ENCODE results near the gene PTPN9.

DNA sequence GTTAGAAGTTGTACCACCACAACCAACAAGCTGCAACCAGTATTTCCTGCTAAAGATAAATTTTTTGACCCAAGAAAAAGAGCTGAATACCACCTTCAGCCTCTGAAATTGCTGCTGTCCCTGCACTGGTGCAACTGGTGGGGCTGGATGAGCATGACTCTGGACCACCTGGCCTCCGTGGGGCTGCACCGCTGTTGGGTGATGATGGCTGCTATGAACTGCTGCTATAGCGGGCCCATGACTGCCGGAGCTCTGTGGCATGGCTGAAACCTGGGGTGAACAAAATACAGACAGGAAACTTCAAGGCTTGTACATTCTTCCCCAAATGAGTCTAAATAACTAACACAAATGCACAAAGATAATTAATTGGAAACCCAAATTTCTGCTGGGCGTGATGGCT is 156.6 kb downstream of the PTPN9 start:
- TF ChIP-seq, protein P1, sequence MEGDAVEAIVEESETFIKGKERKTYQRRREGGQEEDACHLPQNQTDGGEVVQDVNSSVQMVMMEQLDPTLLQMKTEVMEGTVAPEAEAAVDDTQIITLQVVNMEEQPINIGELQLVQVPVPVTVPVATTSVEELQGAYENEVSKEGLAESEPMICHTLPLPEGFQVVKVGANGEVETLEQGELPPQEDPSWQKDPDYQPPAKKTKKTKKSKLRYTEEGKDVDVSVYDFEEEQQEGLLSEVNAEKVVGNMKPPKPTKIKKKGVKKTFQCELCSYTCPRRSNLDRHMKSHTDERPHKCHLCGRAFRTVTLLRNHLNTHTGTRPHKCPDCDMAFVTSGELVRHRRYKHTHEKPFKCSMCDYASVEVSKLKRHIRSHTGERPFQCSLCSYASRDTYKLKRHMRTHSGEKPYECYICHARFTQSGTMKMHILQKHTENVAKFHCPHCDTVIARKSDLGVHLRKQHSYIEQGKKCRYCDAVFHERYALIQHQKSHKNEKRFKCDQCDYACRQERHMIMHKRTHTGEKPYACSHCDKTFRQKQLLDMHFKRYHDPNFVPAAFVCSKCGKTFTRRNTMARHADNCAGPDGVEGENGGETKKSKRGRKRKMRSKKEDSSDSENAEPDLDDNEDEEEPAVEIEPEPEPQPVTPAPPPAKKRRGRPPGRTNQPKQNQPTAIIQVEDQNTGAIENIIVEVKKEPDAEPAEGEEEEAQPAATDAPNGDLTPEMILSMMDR (IDR thresholded peaks at IDR 0.05), result no peak
- TF ChIP-seq POLR2A (IDR thresholded peaks at IDR 0.05), result no peak
